Measurements from ENCODE around the gene NFIA.

NFIA gene

GRCh38 chr1:61447106-61447967, 365.0 kb downstream of the NFIA start:
- Histone ChIP-seq H3K4me1 (ENCODE audit: control insufficient read depth, insufficient read depth, low read depth, low read length) (peaks cover 1% of the 10 kb centered on the region), H3K14ac (ENCODE audit: low read length in 2 of 2) (no peak overlapping the region), H3K4ac (ENCODE audit: low read depth in 1 of 2, low read length in 2 of 2) (no peak overlapping the region), H4K8ac (ENCODE audit: low read length) (no peak overlapping the region), H3K23ac (ENCODE audit: low read length in 2 of 2) (no peak overlapping the region), H2BK12ac (ENCODE audit: low read length in 2 of 2) (no peak overlapping the region), H3K36me3 (ENCODE audit: control insufficient read depth in 1 of 2, insufficient read depth in 2 of 2, low read depth in 1 of 2, low read length in 2 of 2) (no peaks in the 10 kb centered on the region), H2AFZ (ENCODE audit: low read depth, low read length) (no peak overlapping the region), H3K18ac (ENCODE audit: low read depth in 1 of 2, low read length in 2 of 2) (no peak overlapping the region), H3K27me3 (ENCODE audit: control insufficient read depth in 1 of 2, insufficient read depth in 1 of 2, low read length in 2 of 2) (peaks cover 0 to 34% of the 10 kb centered on the region in 2 experiments), H2BK120ac (ENCODE audit: low read depth, low read length) (no peak overlapping the region), H3K4me3 (ENCODE audit: insufficient read depth in 1 of 2, low read depth in 1 of 2, low read length in 2 of 2) (no peak overlapping the region), H2BK15ac (ENCODE audit: low read depth, poor library complexity, severe bottlenecking) (no peak overlapping the region), H3K27ac (ENCODE audit: low read length, poor library complexity, severe bottlenecking) (no peak overlapping the region), H3K4me2 (ENCODE audit: low read length, poor library complexity, severe bottlenecking) (no peak overlapping the region), H2BK5ac (ENCODE audit: low read depth, low read length, poor library complexity, severe bottlenecking) (no peak overlapping the region), H3K9ac (ENCODE audit: low read length) (no peak overlapping the region), H2AK5ac (ENCODE audit: low read length, severe bottlenecking) (no peak overlapping the region), H3K9me3 (ENCODE audit: control insufficient read depth, low read length) (no peaks in the 10 kb centered on the region), H3K79me1 (replicated peaks; ENCODE audit: low read length, poor library complexity, severe bottlenecking) (no peaks in the 10 kb centered on the region), H4K91ac (ENCODE audit: low read length) (no peak overlapping the region)
- no peak for DNase-seq
- 95% methylated on average over 14 of the region's 19 CpGs for WGBS

- Histone ChIP-seq H2BK12ac (ENCODE audit: low read length in 2 of 2) (no peak overlapping the region), H4K8ac (ENCODE audit: low read length) (no peak overlapping the region), H4K91ac (ENCODE audit: low read length) (no peak overlapping the region), H2AFZ (ENCODE audit: low read depth, low read length) (no peak overlapping the region), H3K79me1 (replicated peaks; ENCODE audit: low read length, poor library complexity, severe bottlenecking) (no peaks in the 10 kb centered on the region), H3K14ac (ENCODE audit: low read length in 2 of 2) (no peak overlapping the region), H3K9ac (ENCODE audit: low read length) (peak overlapping the region; percentile 61), H2BK120ac (ENCODE audit: low read depth, low read length) (no peak overlapping the region), H2BK15ac (ENCODE audit: low read depth, poor library complexity, severe bottlenecking) (no peak overlapping the region), H2AK5ac (ENCODE audit: low read length, severe bottlenecking) (no peak overlapping the region), H3K27me3 (ENCODE audit: control insufficient read depth in 1 of 2, insufficient read depth in 1 of 2, low read length in 2 of 2) (peaks cover 0 to 34% of the 10 kb centered on the region in 2 experiments), H3K9me3 (ENCODE audit: control insufficient read depth, low read length) (no peaks in the 10 kb centered on the region), H3K27ac (ENCODE audit: low read length, poor library complexity, severe bottlenecking) (no peak overlapping the region), H3K4me1 (ENCODE audit: control insufficient read depth, insufficient read depth, low read depth, low read length) (peaks cover 1% of the 10 kb centered on the region), H3K4me2 (ENCODE audit: low read length, poor library complexity, severe bottlenecking) (no peak overlapping the region), H2BK5ac (ENCODE audit: low read depth, low read length, poor library complexity, severe bottlenecking) (no peak overlapping the region), H3K4ac (ENCODE audit: low read depth in 1 of 2, low read length in 2 of 2) (no peak overlapping the region), H3K36me3 (ENCODE audit: control insufficient read depth in 1 of 2, insufficient read depth in 2 of 2, low read depth in 1 of 2, low read length in 2 of 2) (no peaks in the 10 kb centered on the region), H3K23ac (ENCODE audit: low read length in 2 of 2) (no peak overlapping the region), H3K4me3 (ENCODE audit: insufficient read depth in 1 of 2, low read depth in 1 of 2, low read length in 2 of 2) (peak overlapping the region in 1 of 2 experiments; percentile 33), H3K18ac (ENCODE audit: low read depth in 1 of 2, low read length in 2 of 2) (no peak overlapping the region)
- DNase-seq, result no peak
- WGBS, result 96% methylated on average over 5 of the region's 7 CpGs
Observed at GRCh38 chr1:61447968-61448430, 365.6 kb downstream of the NFIA start.

- no peak overlapping the region for H2AK5ac ChIP-seq (ENCODE audit: low read length, severe bottlenecking)
- no peak overlapping the region for H3K14ac ChIP-seq (ENCODE audit: low read length in 2 of 2)
- DNase-seq, result no peak
- H3K4me3 ChIP-seq (ENCODE audit: insufficient read depth in 1 of 2, low read depth in 1 of 2, low read length in 2 of 2), result no peak overlapping the region
- H3K79me1 ChIP-seq (replicated peaks; ENCODE audit: low read length, poor library complexity, severe bottlenecking), result no peaks in the 10 kb centered on the region
- no peak overlapping the region for H4K91ac ChIP-seq (ENCODE audit: low read length)
- H3K36me3 ChIP-seq (ENCODE audit: control insufficient read depth in 1 of 2, insufficient read depth in 2 of 2, low read depth in 1 of 2, low read length in 2 of 2), result no peaks in the 10 kb centered on the region
- H3K4me2 ChIP-seq (ENCODE audit: low read length, poor library complexity, severe bottlenecking), result no peak overlapping the region
- H2BK15ac ChIP-seq (ENCODE audit: low read depth, poor library complexity, severe bottlenecking), result no peak overlapping the region
- no peak overlapping the region for H2BK12ac ChIP-seq (ENCODE audit: low read length in 2 of 2)
- H2BK120ac ChIP-seq (ENCODE audit: low read depth, low read length), result no peak overlapping the region
- peaks cover 1% of the 10 kb centered on the region for H3K4me1 ChIP-seq (ENCODE audit: control insufficient read depth, insufficient read depth, low read depth, low read length)
- H4K8ac ChIP-seq (ENCODE audit: low read length), result no peak overlapping the region
- no peak overlapping the region for H3K4ac ChIP-seq (ENCODE audit: low read depth in 1 of 2, low read length in 2 of 2)
- no peak overlapping the region for H3K18ac ChIP-seq (ENCODE audit: low read depth in 1 of 2, low read length in 2 of 2)
- peak overlapping the region; percentile 61 for H3K9ac ChIP-seq (ENCODE audit: low read length)
- no peak overlapping the region for H3K23ac ChIP-seq (ENCODE audit: low read length in 2 of 2)
- no peak overlapping the region for H2BK5ac ChIP-seq (ENCODE audit: low read depth, low read length, poor library complexity, severe bottlenecking)
- WGBS, result 93% methylated on average over 9 of the region's 9 CpGs
- H2AFZ ChIP-seq (ENCODE audit: low read depth, low read length), result no peak overlapping the region
- peaks cover 0 to 28% of the 10 kb centered on the region in 2 experiments for H3K27me3 ChIP-seq (ENCODE audit: control insufficient read depth in 1 of 2, insufficient read depth in 1 of 2, low read length in 2 of 2)
- no peak overlapping the region for H3K27ac ChIP-seq (ENCODE audit: low read length, poor library complexity, severe bottlenecking)
- H3K9me3 ChIP-seq (ENCODE audit: control insufficient read depth, low read length), result no peaks in the 10 kb centered on the region
Observed at GRCh38 chr1:61448914-61449313, 366.6 kb downstream of the NFIA start.

GRCh38 chr1:61449410-61449809, 367.0 kb downstream of the NFIA start:
- Histone ChIP-seq H3K14ac (ENCODE audit: low read length in 2 of 2) (no peak overlapping the region), H3K9me3 (ENCODE audit: control insufficient read depth, low read length) (no peaks in the 10 kb centered on the region), H3K9ac (ENCODE audit: low read length) (peak overlapping the region; percentile 16), H4K91ac (ENCODE audit: low read length) (no peak overlapping the region), H4K8ac (ENCODE audit: low read length) (no peak overlapping the region), H2BK15ac (ENCODE audit: low read depth, poor library complexity, severe bottlenecking) (no peak overlapping the region), H3K18ac (ENCODE audit: low read depth in 1 of 2, low read length in 2 of 2) (no peak overlapping the region), H2AFZ (ENCODE audit: low read depth, low read length) (no peak overlapping the region), H2BK12ac (ENCODE audit: low read length in 2 of 2) (no peak overlapping the region), H3K4me1 (ENCODE audit: control insufficient read depth, insufficient read depth, low read depth, low read length) (peaks cover 1% of the 10 kb centered on the region), H3K79me1 (replicated peaks; ENCODE audit: low read length, poor library complexity, severe bottlenecking) (no peaks in the 10 kb centered on the region), H2AK5ac (ENCODE audit: low read length, severe bottlenecking) (no peak overlapping the region), H3K4ac (ENCODE audit: low read depth in 1 of 2, low read length in 2 of 2) (no peak overlapping the region), H3K36me3 (ENCODE audit: control insufficient read depth in 1 of 2, insufficient read depth in 2 of 2, low read depth in 1 of 2, low read length in 2 of 2) (no peaks in the 10 kb centered on the region), H2BK5ac (ENCODE audit: low read depth, low read length, poor library complexity, severe bottlenecking) (no peak overlapping the region), H3K27ac (ENCODE audit: low read length, poor library complexity, severe bottlenecking) (no peak overlapping the region), H3K4me2 (ENCODE audit: low read length, poor library complexity, severe bottlenecking) (no peak overlapping the region), H3K4me3 (ENCODE audit: insufficient read depth in 1 of 2, low read depth in 1 of 2, low read length in 2 of 2) (no peak overlapping the region), H3K23ac (ENCODE audit: low read length in 2 of 2) (no peak overlapping the region), H2BK120ac (ENCODE audit: low read depth, low read length) (no peak overlapping the region), H3K27me3 (ENCODE audit: control insufficient read depth in 1 of 2, insufficient read depth in 1 of 2, low read length in 2 of 2) (peaks cover 0 to 28% of the 10 kb centered on the region in 2 experiments)
- WGBS, result 98% methylated on average over 5 of the region's 5 CpGs
- no peak for DNase-seq

Measured in mesenchymal stem cell (in vitro differentiated cells and primary cell).